T-helper 2 cell treated with Interferon-gamma antibody and Interleukin-4, amounts not matched to agents 5 μg/mL and 100 μg/mL, for 36 hours (primary cell): ENCODE measurements around the gene ACOT6.
A peak's percentile ranks its signal among the peaks of the same experiment; 100 is the strongest.
"Not testable (repeated sequence)": the region's sequence is repeated elsewhere in the genome, so short reads cannot be mapped to it uniquely, and the experiment has no call there.

ENCODE experiments used
- DNase-seq: peaks from one replicate; pipeline ENCODE4 v3.0.0; 2021; ENCODE audit warnings: low spot score
- H3K27ac Mint-ChIP-seq: one replicate; pipeline ENCODE4 v1.8.0; 2021; ENCODE audit warnings: mild to moderate bottlenecking, mixed read lengths
- H3K27me3 Mint-ChIP-seq: one replicate; pipeline ENCODE4 v1.8.0; 2021; ENCODE audit warnings: low read depth, mixed read lengths
- H3K36me3 Mint-ChIP-seq: one replicate; pipeline ENCODE4 v1.8.0; 2021; ENCODE audit warnings: low read depth, mixed read lengths
- H3K4me1 Mint-ChIP-seq: one replicate; pipeline ENCODE4 v1.8.0; 2021; ENCODE audit warnings: low read depth, mixed read lengths
- H3K4me3 Mint-ChIP-seq: one replicate; pipeline ENCODE4 v1.8.0; 2022; ENCODE audit warnings: mild to moderate bottlenecking, moderate library complexity, mixed read lengths
- H3K9me3 Mint-ChIP-seq: one replicate; pipeline ENCODE4 v1.8.0; 2021; ENCODE audit warnings: mixed read lengths

Gene ACOT6

GRCh38 chr14:73644531-73645247 is 32.4 kb downstream of the ACOT6 start, which contains the start of gene DNAL1:
Gene DNAL1, plus strand, starts transcription at chr14:73644986. Its CDS starts 54 bp downstream, at chr14:73645040.
- DNase-seq = peak; percentile 94
- Mint-ChIP-seq H3K4me1 (peaks cover 14% of the 10 kb centered on the region), H3K27me3 (no peaks in the 10 kb centered on the region), H3K27ac (peak within 1 kb of the TSS; percentile 93), H3K9me3 (no peaks in the 10 kb centered on the region), H3K36me3 (no peaks in the 10 kb centered on the region), H3K4me3 (peak within 1 kb of the TSS; percentile 98)

GRCh38 chr14:73645248-73645610 is 32.9 kb downstream of the ACOT6 start:
- Mint-ChIP-seq H3K4me3 (peak overlapping the region; percentile 98), H3K27ac (peak overlapping the region; percentile 93), H3K4me1 (peaks cover 14% of the 10 kb centered on the region), H3K27me3 (no peaks in the 10 kb centered on the region), H3K9me3 (no peaks in the 10 kb centered on the region), H3K36me3 (no peaks in the 10 kb centered on the region)
- no peak for DNase-seq

DNA sequence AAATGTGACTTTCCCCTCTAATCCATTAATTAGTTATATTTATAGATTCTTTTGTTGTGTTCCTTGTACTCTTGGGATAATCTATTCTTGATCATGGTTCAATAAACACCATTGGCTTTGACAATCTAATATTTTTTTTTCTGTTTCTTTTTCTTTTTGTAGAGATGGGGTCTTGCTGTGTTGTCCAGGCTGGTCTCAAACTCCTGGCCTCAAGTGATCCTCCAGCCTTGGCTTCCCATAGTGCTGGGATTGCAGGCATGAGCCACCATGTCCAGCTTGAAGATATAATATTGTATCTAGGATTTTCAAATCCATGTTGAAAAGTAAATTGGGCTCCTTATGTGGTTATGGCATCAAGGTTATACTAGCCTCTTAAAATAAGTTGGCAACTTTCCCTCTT is 38.7 kb downstream of the ACOT6 start:
- H3K9me3 Mint-ChIP-seq = no peaks in the 10 kb centered on the region
- DNase-seq = no peak
- no peaks in the 10 kb centered on the region for H3K36me3 Mint-ChIP-seq
- H3K27me3 Mint-ChIP-seq = no peaks in the 10 kb centered on the region
- H3K27ac Mint-ChIP-seq = no peak overlapping the region
- H3K4me3 Mint-ChIP-seq = no peak overlapping the region
- H3K4me1 Mint-ChIP-seq = no peaks in the 10 kb centered on the region

DNA sequence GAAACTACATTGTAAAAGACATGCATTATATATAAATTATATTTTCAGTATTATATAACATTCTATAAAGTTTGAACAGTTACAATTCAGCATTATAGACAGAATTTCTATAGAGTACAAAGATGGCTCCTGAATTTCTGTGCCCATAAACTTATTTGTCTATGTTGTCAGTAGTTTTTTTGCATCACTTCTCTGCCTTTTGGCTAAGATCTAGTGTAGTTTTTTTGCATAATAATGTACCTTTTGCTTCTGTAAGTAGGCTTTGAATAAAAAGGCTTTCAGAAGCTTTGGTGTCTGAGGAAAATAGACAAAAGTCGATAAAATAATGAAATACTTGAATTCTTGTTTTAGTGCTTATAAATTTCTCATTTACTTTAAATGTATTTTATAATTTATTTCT is 43.5 kb downstream of the ACOT6 start:
- Mint-ChIP-seq H3K9me3 (no peaks in the 10 kb centered on the region), H3K4me3 (no peak overlapping the region), H3K27ac (no peak overlapping the region), H3K4me1 (no peaks in the 10 kb centered on the region), H3K27me3 (no peaks in the 10 kb centered on the region), H3K36me3 (no peaks in the 10 kb centered on the region)
- DNase-seq = no peak

DNA sequence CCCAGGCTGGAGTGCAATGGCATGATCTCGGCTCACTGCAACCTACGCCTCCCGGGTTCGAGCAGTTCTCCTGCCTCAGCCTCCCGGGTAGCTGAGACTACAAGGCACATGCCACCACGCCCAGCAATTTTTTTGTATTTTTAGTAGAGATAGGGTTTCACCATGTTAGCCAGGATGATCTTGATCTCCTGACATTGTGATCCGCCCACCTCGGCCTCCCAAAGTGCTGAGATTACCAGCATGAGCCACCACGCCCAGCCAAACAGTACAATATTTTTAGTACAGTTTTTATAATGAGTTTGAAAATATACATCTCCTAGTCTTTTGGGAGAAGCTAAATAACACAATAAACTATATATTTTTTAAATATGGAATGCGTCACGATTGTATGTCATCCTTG is 46.9 kb downstream of the ACOT6 start:
- not testable (repeated sequence) for H3K4me3 Mint-ChIP-seq, H3K27me3 Mint-ChIP-seq, H3K36me3 Mint-ChIP-seq, DNase-seq, H3K9me3 Mint-ChIP-seq, H3K27ac Mint-ChIP-seq, H3K4me1 Mint-ChIP-seq

DNA sequence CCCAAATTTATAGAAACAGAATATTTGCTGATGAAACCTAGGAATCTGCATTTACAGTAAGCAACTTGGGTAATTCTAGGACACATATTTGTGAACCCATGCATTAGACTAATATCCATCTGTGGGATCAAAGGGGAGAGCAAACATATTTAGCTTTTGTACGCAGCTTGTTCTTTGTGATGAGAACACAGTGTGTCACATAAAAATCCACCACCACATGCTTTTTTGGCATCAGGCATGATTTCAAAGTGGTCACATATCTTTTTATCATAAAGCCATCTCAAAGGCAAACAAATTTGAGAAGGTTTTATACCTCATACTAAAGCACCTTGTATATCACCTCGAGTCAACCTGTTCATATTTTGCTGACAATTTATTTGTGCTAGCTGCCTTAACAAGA is 48.2 kb downstream of the ACOT6 start:
- Mint-ChIP-seq H3K4me3 (no peak overlapping the region), H3K27me3 (no peaks in the 10 kb centered on the region), H3K36me3 (no peaks in the 10 kb centered on the region), H3K27ac (no peak overlapping the region), H3K9me3 (no peaks in the 10 kb centered on the region), H3K4me1 (no peaks in the 10 kb centered on the region)
- DNase-seq = no peak

GRCh38 chr14:73661872-73662271 is 49.6 kb downstream of the ACOT6 start:
- H3K4me3 Mint-ChIP-seq = no peak overlapping the region
- no peaks in the 10 kb centered on the region for H3K4me1 Mint-ChIP-seq
- H3K27ac Mint-ChIP-seq = no peak overlapping the region
- DNase-seq = no peak
- H3K9me3 Mint-ChIP-seq = no peaks in the 10 kb centered on the region
- no peaks in the 10 kb centered on the region for H3K36me3 Mint-ChIP-seq
- H3K27me3 Mint-ChIP-seq = no peaks in the 10 kb centered on the region

DNA sequence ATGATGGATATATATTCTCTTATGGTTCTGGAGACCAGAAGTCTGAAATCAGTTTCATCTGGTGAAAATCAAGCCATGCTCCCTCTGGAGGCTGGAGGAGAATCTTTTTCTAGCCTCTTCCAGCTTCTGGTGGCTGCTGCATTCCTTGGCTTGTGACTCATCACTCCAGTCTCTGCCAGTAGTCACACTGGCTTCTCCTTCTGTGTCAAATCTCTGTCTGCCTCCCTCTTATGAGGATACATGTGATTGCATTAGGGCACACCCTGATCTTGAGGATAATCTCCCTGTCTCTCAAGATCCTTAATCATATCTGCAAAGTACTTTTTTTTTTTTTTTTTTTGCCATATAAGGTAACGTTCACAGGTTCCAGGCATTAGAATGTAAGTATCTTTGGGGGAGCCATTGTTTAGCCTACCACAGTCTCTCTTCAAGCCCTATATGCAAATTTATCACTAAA is 50.2 kb downstream of the ACOT6 start:
- DNase-seq = no peak
- Mint-ChIP-seq H3K9me3 (no peaks in the 10 kb centered on the region), H3K27me3 (no peaks in the 10 kb centered on the region), H3K36me3 (no peaks in the 10 kb centered on the region), H3K4me1 (no peaks in the 10 kb centered on the region), H3K4me3 (no peak overlapping the region), H3K27ac (no peak overlapping the region)

DNA sequence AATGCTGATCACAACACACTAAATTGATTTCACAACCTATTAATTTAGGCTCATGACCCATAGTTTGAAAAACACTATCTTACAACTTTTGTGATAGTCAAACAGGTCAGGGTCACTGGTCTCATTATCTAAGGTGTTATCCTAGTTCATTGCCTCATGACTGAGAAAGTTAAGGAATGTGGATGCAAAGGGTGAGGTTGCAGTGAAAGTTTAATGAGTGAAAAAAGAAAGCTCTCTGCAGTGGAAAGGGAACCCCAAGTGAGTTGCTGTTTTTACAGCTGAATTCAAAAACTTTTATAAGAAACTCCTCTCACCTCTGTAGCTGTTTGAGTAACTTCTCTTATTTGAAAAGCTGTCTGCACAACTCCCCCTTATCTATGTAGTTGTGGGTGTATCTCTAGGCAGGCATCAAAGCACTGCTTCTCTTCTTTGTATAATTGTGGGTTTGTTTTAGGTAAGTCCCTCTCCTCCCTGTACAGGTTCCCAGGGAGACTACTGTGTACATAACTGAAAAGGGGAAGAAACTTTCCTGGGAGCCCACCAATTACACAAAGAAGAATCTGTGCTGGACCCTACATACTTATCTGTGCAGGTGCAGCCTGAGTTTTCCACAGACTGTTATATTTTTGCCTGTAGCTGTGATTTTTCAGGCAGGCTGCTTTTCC is 51.4 kb downstream of the ACOT6 start:
- H3K4me1 Mint-ChIP-seq = no peaks in the 10 kb centered on the region
- H3K9me3 Mint-ChIP-seq = no peaks in the 10 kb centered on the region
- no peaks in the 10 kb centered on the region for H3K27me3 Mint-ChIP-seq
- no peak for DNase-seq
- H3K4me3 Mint-ChIP-seq = no peak overlapping the region
- no peak overlapping the region for H3K27ac Mint-ChIP-seq
- no peaks in the 10 kb centered on the region for H3K36me3 Mint-ChIP-seq

- H3K9me3 Mint-ChIP-seq = no peaks in the 10 kb centered on the region
- no peak overlapping the region for H3K4me3 Mint-ChIP-seq
- no peak for DNase-seq
- H3K27ac Mint-ChIP-seq = no peak overlapping the region
- H3K4me1 Mint-ChIP-seq = no peaks in the 10 kb centered on the region
- H3K36me3 Mint-ChIP-seq = no peaks in the 10 kb centered on the region
- H3K27me3 Mint-ChIP-seq = no peaks in the 10 kb centered on the region
Measured at GRCh38 chr14:73665130-73665529, 52.8 kb downstream of the ACOT6 start.

DNA sequence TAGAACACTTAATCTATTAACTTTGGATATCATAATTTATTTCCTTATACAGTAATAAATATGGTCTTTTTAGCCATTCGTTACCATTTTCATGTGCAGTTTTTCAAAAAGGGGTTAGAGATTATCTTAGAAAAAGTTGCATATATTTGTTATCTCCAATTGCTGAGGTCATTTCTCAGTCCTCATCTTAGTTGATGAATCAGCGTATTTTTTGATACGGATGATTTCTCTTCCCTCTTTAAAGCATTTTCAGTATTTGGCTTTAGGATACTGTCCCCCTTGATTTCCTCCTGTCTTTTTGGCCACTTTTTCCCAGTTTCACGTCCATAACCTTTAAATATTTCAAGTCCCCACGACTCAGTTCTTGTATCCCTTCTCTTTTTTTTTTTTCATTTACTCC is 54.3 kb downstream of the ACOT6 start:
- DNase-seq = no peak
- H3K4me3 Mint-ChIP-seq = no peak overlapping the region
- H3K4me1 Mint-ChIP-seq = no peaks in the 10 kb centered on the region
- H3K27ac Mint-ChIP-seq = no peak overlapping the region
- no peaks in the 10 kb centered on the region for H3K9me3 Mint-ChIP-seq
- H3K36me3 Mint-ChIP-seq = no peaks in the 10 kb centered on the region
- no peaks in the 10 kb centered on the region for H3K27me3 Mint-ChIP-seq

- no peak overlapping the region for H3K27ac Mint-ChIP-seq
- no peaks in the 10 kb centered on the region for H3K4me1 Mint-ChIP-seq
- H3K27me3 Mint-ChIP-seq = no peaks in the 10 kb centered on the region
- no peaks in the 10 kb centered on the region for H3K9me3 Mint-ChIP-seq
- no peak overlapping the region for H3K4me3 Mint-ChIP-seq
- DNase-seq = no peak
- H3K36me3 Mint-ChIP-seq = no peaks in the 10 kb centered on the region
Measured at GRCh38 chr14:73667854-73668253, 55.5 kb downstream of the ACOT6 start.
